PC-9 (cell line): ENCODE measurements around the gene PLA2R1. TPM values are rescaled to one million over a fixed set of nuclear protein-coding genes. Genes with fewer than 3 reads are reported as not detected.

ENCODE experiments used
- BruUV-seq: library from RNA; stranded (reverse); fragments of 400-500 nt; replicated peaks from 2 replicates; lab custom pipeline; 2021; lab: Mats Ljungman, UMichigan
- CTCF ChIA-PET: fragments of 300-600 bp; sonication (Branson Sonifier 250); formaldehyde crosslinking; loops from one replicate; lab custom pipeline; 2022; ENCODE audit warnings: antibody characterized with exemption; lab: Charles Lee
- POLR2A ChIA-PET: fragments of 300-600 bp; sonication (Branson Sonifier 250); formaldehyde crosslinking; loops from one replicate; lab custom pipeline; 2022; ENCODE audit warnings: antibody characterized with exemption; ENCODE audit not compliant: unreplicated experiment; lab: Charles Lee
- DNase-seq, 2 experiments: peaks; one replicate each; pipeline versions ENCODE4 v3.0.0 to v3.0.0-alpha.2; 2015 to 2022; ENCODE audit warnings: mixed read lengths in 1 of 2
- H2AFZ ChIP-seq: fragments of 200-600 bp; sonication (generic); 2 replicates; pipeline ENCODE4 v1.8.1; 2017; ENCODE audit warnings: antibody characterized with exemption
- H3F3A ChIP-seq: fragments of 200-600 bp; sonication (generic); 2 replicates; pipeline ENCODE4 v1.8.1; 2017; ENCODE audit warnings: antibody characterized with exemption, mild to moderate bottlenecking, low read depth; ENCODE audit not compliant: insufficient read depth
- H3K27ac ChIP-seq: fragments of 200-600 bp; sonication (generic); 2 replicates; pipeline ENCODE4 v1.6.1; 2016; ENCODE audit warnings: mixed run types
- H3K27me3 ChIP-seq: fragments of 200-600 bp; sonication (generic); 2 replicates; pipeline ENCODE4 v1.6.1; 2016; ENCODE audit warnings: low read depth, mixed run types; ENCODE audit not compliant: insufficient read depth
- H3K36me3 ChIP-seq: fragments of 200-600 bp; sonication (generic); 2 replicates; pipeline ENCODE4 v1.6.1; 2016; ENCODE audit warnings: low read depth, mixed run types
- H3K4me1 ChIP-seq: fragments of 200-600 bp; sonication (generic); replicated peaks from 2 replicates; pipeline ENCODE4 v1.6.1; 2016; ENCODE audit warnings: mixed run types; ENCODE audit not compliant: insufficient read depth
- H3K4me2 ChIP-seq: fragments of 200-600 bp; sonication (generic); 2 replicates; pipeline ENCODE4 v1.6.1; 2017; ENCODE audit warnings: mixed run types
- H3K4me3 ChIP-seq: fragments of 200-600 bp; sonication (generic); 2 replicates; pipeline ENCODE4 v1.6.1; 2016; ENCODE audit warnings: mixed run types
- H3K79me2 ChIP-seq: fragments of 200-600 bp; sonication (generic); 2 replicates; pipeline ENCODE4 v1.6.1; 2017; ENCODE audit warnings: low read depth, mixed run types
- H3K9me2 ChIP-seq: fragments of 200-600 bp; sonication (generic); 2 replicates; pipeline ENCODE4 v1.8.1; 2017; ENCODE audit warnings: mild to moderate bottlenecking; ENCODE audit not compliant: insufficient read depth
- H3K9me3 ChIP-seq: fragments of 200-600 bp; sonication (generic); 2 replicates; pipeline ENCODE4 v1.8.1; 2016; ENCODE audit warnings: low read depth; ENCODE audit not compliant: insufficient read depth
- H4K20me1 ChIP-seq: fragments of 200-600 bp; sonication (generic); 2 replicates; pipeline ENCODE4 v1.8.1; 2017; ENCODE audit not compliant: insufficient read depth
- EZH2 ChIP-seq: fragments of 200-600 bp; sonication (generic); IDR thresholded peaks from 2 replicates; pipeline ENCODE4 v1.8.0; 2017; ENCODE audit warnings: antibody characterized with exemption, low read depth
- intact Hi-C: fragments of 100-400 bp; cut with micrococcal nuclease; formaldehyde crosslinking; loops from one replicate; pipeline ENCODE4 v1.10.0; 2022; ENCODE audit not compliant: unreplicated experiment
- total RNA-seq: library from RNA; stranded (reverse); gene quantifications from 2 replicates; pipeline ENCODE4 v1.2.3, GENCODE V29; 2021
- TF ChIP-seq, protein P1 (sequence below): fragments of 200-600 bp; sonication (generic); conservative IDR thresholded peaks from 2 replicates; pipeline ENCODE4 v1.6.1; 2017; ENCODE audit warnings: mixed run types, antibody characterized with exemption, mild to moderate bottlenecking, moderate library complexity

The PLA2R1 gene
- total RNA-seq, 1 experiment from 2014 or later = 0.33 TPM

GRCh38 chr2:159933040-159933726, 129.2 kb downstream of the PLA2R1 start:
- no peak overlapping the region for H3K4me3 ChIP-seq
- POLR2A ChIA-PET = no interaction called here
- BruUV-seq = no TSS peak

GRCh38 chr2:159926695-159927094, 135.7 kb downstream of the PLA2R1 start:
- H3K27ac ChIP-seq = no peak overlapping the region
- H2AFZ ChIP-seq = no peak overlapping the region
- ChIA-PET POLR2A (no interaction called here), CTCF (interaction anchor here (0.6 kb wide), 1 partner anchor 18 kb away, joined by 3 read pairs; no protein-coding TSS in a partner anchor)
- H3K4me3 ChIP-seq = no peak overlapping the region
- no peak for DNase-seq
- no peaks in the 10 kb centered on the region for H3K27me3 ChIP-seq
- intact Hi-C loops = no loop called here
- no peaks in the 10 kb centered on the region for H3K9me3 ChIP-seq
- H3K79me2 ChIP-seq = no peaks in the 10 kb centered on the region
- no peaks in the 10 kb centered on the region for H4K20me1 ChIP-seq
- BruUV-seq = no TSS peak
- H3K36me3 ChIP-seq = no peaks in the 10 kb centered on the region
- no peaks in the 10 kb centered on the region for H3K9me2 ChIP-seq
- no peaks in the 10 kb centered on the region for H3F3A ChIP-seq
- no peak overlapping the region for H3K4me2 ChIP-seq
- TF ChIP-seq, protein P1, sequence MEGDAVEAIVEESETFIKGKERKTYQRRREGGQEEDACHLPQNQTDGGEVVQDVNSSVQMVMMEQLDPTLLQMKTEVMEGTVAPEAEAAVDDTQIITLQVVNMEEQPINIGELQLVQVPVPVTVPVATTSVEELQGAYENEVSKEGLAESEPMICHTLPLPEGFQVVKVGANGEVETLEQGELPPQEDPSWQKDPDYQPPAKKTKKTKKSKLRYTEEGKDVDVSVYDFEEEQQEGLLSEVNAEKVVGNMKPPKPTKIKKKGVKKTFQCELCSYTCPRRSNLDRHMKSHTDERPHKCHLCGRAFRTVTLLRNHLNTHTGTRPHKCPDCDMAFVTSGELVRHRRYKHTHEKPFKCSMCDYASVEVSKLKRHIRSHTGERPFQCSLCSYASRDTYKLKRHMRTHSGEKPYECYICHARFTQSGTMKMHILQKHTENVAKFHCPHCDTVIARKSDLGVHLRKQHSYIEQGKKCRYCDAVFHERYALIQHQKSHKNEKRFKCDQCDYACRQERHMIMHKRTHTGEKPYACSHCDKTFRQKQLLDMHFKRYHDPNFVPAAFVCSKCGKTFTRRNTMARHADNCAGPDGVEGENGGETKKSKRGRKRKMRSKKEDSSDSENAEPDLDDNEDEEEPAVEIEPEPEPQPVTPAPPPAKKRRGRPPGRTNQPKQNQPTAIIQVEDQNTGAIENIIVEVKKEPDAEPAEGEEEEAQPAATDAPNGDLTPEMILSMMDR = no peak
- no peak for TF ChIP-seq EZH2
- H3K4me1 ChIP-seq = no peaks in the 10 kb centered on the region

More at GRCh38 chr2:159933040-159933726, 129.2 kb downstream of the PLA2R1 start:
- Histone ChIP-seq H3F3A (no peaks in the 10 kb centered on the region), H3K9me3 (no peaks in the 10 kb centered on the region), H3K27me3 (no peaks in the 10 kb centered on the region), H3K27ac (no peak overlapping the region), H3K36me3 (no peaks in the 10 kb centered on the region), H3K4me1 (no peaks in the 10 kb centered on the region), H3K4me2 (no peak overlapping the region), H4K20me1 (no peaks in the 10 kb centered on the region), H3K79me2 (no peaks in the 10 kb centered on the region), H3K9me2 (no peaks in the 10 kb centered on the region), H2AFZ (no peak overlapping the region)
- intact Hi-C loops = no loop called here
- TF ChIP-seq EZH2 = no peak
- TF ChIP-seq, protein P1 = no peak
- no peak for DNase-seq
- CTCF ChIA-PET = no interaction called here

GRCh38 chr2:159925975-159926374, 136.4 kb downstream of the PLA2R1 start:
- no peak for DNase-seq
- Histone ChIP-seq H3K79me2 (no peaks in the 10 kb centered on the region), H3K4me2 (no peak overlapping the region), H3K27ac (no peak overlapping the region), H3K9me3 (no peaks in the 10 kb centered on the region), H3K4me3 (no peak overlapping the region), H3F3A (no peaks in the 10 kb centered on the region), H2AFZ (no peak overlapping the region), H3K4me1 (no peaks in the 10 kb centered on the region), H3K36me3 (no peaks in the 10 kb centered on the region), H3K9me2 (no peaks in the 10 kb centered on the region), H3K27me3 (no peaks in the 10 kb centered on the region), H4K20me1 (no peaks in the 10 kb centered on the region)
- no peak for TF ChIP-seq EZH2
- TF ChIP-seq, protein P1 = no peak
- CTCF ChIA-PET = interaction anchor here (0.7 kb wide), 1 partner anchor 188 kb away, joined by 3 read pairs; no protein-coding TSS in a partner anchor
- intact Hi-C loops = no loop called here
- BruUV-seq = no TSS peak
- POLR2A ChIA-PET = no interaction called here
